Measurements from ENCODE around the gene MAGI3. TPM values are rescaled to one million over a fixed set of nuclear protein-coding genes. Genes with fewer than 3 reads are reported as not detected.

Gene MAGI3
- total and polyA plus RNA-seq, 2 of the 13 experiments (the other 11 are each of a cell fraction or from before 2014, with no cell fraction given), result 4.0 to 11.8 TPM

DNA sequence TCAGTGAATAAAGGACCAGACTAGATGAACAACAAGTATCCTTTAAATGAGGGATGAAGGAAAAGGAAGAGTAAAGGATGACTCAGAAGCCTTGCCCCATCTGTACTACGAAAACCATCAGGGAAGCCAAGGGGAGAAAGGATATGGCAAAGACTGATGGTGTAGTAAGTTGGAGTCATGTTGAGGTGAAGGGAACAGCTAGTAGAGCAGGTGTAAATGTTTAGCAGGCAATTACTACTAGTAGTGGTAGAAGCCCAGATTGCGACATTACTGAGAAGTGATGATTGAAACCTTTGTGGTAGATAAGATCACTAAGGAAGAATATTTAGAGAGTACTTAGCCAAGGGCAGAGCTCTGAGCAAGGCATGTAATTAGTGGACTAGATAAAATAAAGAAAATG lies 285.0 kb downstream of the MAGI3 start:
- Histone ChIP-seq H3K27ac (ENCODE audit: extremely low read length, insufficient read depth, low read length) (no peak overlapping the region), H2AFZ (ENCODE audit: low read length) (no peak overlapping the region), H3K36me3 (replicated peaks in 1 of 2; ENCODE audit: control insufficient read depth in 1 of 2, insufficient read depth in 2 of 2, low read length in 2 of 2) (peaks cover 1 to 13% of the 10 kb centered on the region in 2 experiments; a peak in 3 of 5 replicates), H3K4me1 (ENCODE audit: insufficient read depth, low read length) (no peaks in the 10 kb centered on the region), H3K79me2 (ENCODE audit: insufficient read depth, low read length) (no peaks in the 10 kb centered on the region), H3K27me3 (ENCODE audit: control insufficient read depth in 1 of 2, insufficient read depth in 2 of 2, low read length in 2 of 2) (no peaks in the 10 kb centered on the region), H3K4me3 (replicated peaks in 1 of 3; ENCODE audit: insufficient read depth in 1 of 3, low read depth in 2 of 3, low read length in 3 of 3) (no peak overlapping the region), H3K9me3 (ENCODE audit: low read length) (no peaks in the 10 kb centered on the region), H3K4me2 (ENCODE audit: low read depth, low read length) (no peak overlapping the region), H4K20me1 (ENCODE audit: insufficient read depth, low read length) (no peaks in the 10 kb centered on the region; the same call in 1 of the 2 replicates), H3K9ac (ENCODE audit: insufficient read depth, low read depth, low read length) (no peak overlapping the region)
- POLR2A ChIA-PET, result interaction anchor here (0.9 kb wide), 1 partner anchor 602 kb away, joined by 3 read pairs; the partner anchor contains the start of gene LRIG2
- in situ Hi-C loops (cut with HindIII; ENCODE audit: extremely low pct_ligation_motif_present, low pct_unique_long_range_greater_than_20kb) (loop anchor here (5.0 kb wide), 1 partner anchor 533 kb away; no protein-coding TSS in a partner anchor), intact Hi-C loops (cut with micrococcal nuclease; ENCODE audit: unreplicated experiment) (loop anchor here (10.0 kb wide), 1 partner anchor 221 kb away; no protein-coding TSS in a partner anchor)
- TF ChIP-seq TBP (CRISPR knock-in tag; IDR thresholded peaks at IDR 0.05) (no peak), CEBPB (IDR thresholded peaks at IDR 0.05; ENCODE audit: borderline replicate concordance, low read depth, low read length) (peak; percentile 49), ZFP91 (CRISPR knock-in tag; IDR thresholded peaks at IDR 0.05; ENCODE audit: borderline replicate concordance) (no peak)
- TF ChIP-seq, protein P1, sequence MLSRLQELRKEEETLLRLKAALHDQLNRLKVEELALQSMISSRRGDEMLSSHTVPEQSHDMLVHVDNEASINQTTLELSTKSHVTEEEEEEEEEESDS (CRISPR knock-in tag; IDR thresholded peaks at IDR 0.05; ENCODE audit: borderline replicate concordance), result no peak
- 100% methylated on average over 2 of the region's 2 CpGs for WGBS (ENCODE audit: low lambda C conversion rate)
- FAIRE-seq (no peak), ATAC-seq (no peak), DNase-seq (ENCODE audit: low spot score) (no peak)
- CTCF ChIA-PET (ENCODE audit: low intra/inter-chr PET ratio, low total read pairs), result no interaction called here
- no TSS peak for BruUV-seq (replicated peaks)

GRCh38 chr1:113676524-113676923 lies 286.2 kb downstream of the MAGI3 start:
- Histone ChIP-seq H3K9ac (ENCODE audit: insufficient read depth, low read depth, low read length) (no peak overlapping the region), H2AFZ (ENCODE audit: low read length) (no peak overlapping the region), H3K79me2 (ENCODE audit: insufficient read depth, low read length) (no peaks in the 10 kb centered on the region), H3K36me3 (replicated peaks in 1 of 2; ENCODE audit: control insufficient read depth in 1 of 2, insufficient read depth in 2 of 2, low read length in 2 of 2) (peaks cover 1 to 13% of the 10 kb centered on the region in 2 experiments; a peak in 3 of 5 replicates), H3K27ac (ENCODE audit: extremely low read length, insufficient read depth, low read length) (no peak overlapping the region), H3K4me2 (ENCODE audit: low read depth, low read length) (no peak overlapping the region), H3K9me3 (ENCODE audit: low read length) (no peaks in the 10 kb centered on the region), H3K4me3 (replicated peaks in 1 of 3; ENCODE audit: insufficient read depth in 1 of 3, low read depth in 2 of 3, low read length in 3 of 3) (no peak overlapping the region), H3K4me1 (ENCODE audit: insufficient read depth, low read length) (no peaks in the 10 kb centered on the region), H4K20me1 (ENCODE audit: insufficient read depth, low read length) (no peaks in the 10 kb centered on the region; the same call in 1 of the 2 replicates), H3K27me3 (ENCODE audit: control insufficient read depth in 1 of 2, insufficient read depth in 2 of 2, low read length in 2 of 2) (no peaks in the 10 kb centered on the region)
- in situ Hi-C loops (cut with HindIII; ENCODE audit: extremely low pct_ligation_motif_present, low pct_unique_long_range_greater_than_20kb), result loop anchor here (5.0 kb wide), 1 partner anchor 534 kb away; no protein-coding TSS in a partner anchor
- 99% methylated on average over 5 of the region's 5 CpGs for WGBS (ENCODE audit: low lambda C conversion rate)
- no peak for ATAC-seq
- ChIA-PET POLR2A (no interaction called here), CTCF (ENCODE audit: low intra/inter-chr PET ratio, low total read pairs) (no interaction called here)
- no peak for DNase-seq (ENCODE audit: low spot score)
- no peak for FAIRE-seq
- intact Hi-C loops (cut with micrococcal nuclease; ENCODE audit: unreplicated experiment), result loop anchor here (10.0 kb wide), 1 partner anchor 222 kb away; no protein-coding TSS in a partner anchor
- no TSS peak for BruUV-seq (replicated peaks)
- TF ChIP-seq PITX1 (CRISPR knock-in tag; IDR thresholded peaks at IDR 0.05) (no peak), ELK4 (CRISPR knock-in tag; IDR thresholded peaks at IDR 0.05; ENCODE audit: borderline replicate concordance) (no peak), ZKSCAN5 (CRISPR knock-in tag; IDR thresholded peaks at IDR 0.05) (no peak), ZNF3 (CRISPR knock-in tag; IDR thresholded peaks at IDR 0.05) (no peak), ZNF224 (CRISPR knock-in tag; IDR thresholded peaks at IDR 0.05) (no peak), MXD1 (CRISPR knock-in tag; IDR thresholded peaks at IDR 0.05) (no peak), MATR3 (CRISPR knock-in tag; IDR thresholded peaks at IDR 0.05) (no peak)
- TF ChIP-seq, protein P2, sequence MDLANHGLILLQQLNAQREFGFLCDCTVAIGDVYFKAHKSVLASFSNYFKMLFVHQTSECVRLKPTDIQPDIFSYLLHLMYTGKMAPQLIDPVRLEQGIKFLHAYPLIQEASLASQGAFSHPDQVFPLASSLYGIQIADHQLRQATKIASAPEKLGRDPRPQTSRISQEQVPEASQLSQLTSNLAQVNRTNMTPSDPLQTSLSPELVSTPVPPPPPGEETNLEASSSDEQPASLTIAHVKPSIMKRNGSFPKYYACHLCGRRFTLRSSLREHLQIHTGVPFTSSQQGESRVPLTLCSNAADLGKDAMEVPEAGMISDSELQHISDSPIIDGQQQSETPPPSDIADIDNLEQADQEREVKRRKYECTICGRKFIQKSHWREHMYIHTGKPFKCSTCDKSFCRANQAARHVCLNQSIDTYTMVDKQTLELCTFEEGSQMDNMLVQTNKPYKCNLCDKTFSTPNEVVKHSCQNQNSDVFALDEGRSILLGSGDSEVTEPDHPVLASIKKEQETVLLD (CRISPR knock-in tag; IDR thresholded peaks at IDR 0.05; ENCODE audit: low read depth), result no peak
